ENCODE measurements around the gene SETDB1.

The SETDB1 gene

GRCh38 chr1:150976401-150976821 is 50.2 kb downstream of the SETDB1 start:
- no peak for DNase-seq (ENCODE audit: low read depth)

- peak; percentile 60 for DNase-seq (ENCODE audit: low read depth)
Measured at GRCh38 chr1:150976879-150977694, 50.9 kb downstream of the SETDB1 start.

- DNase-seq (ENCODE audit: low read depth): peak; percentile 70
Measured at GRCh38 chr1:150979092-150980056, 53.2 kb downstream of the SETDB1 start.

- no peak for DNase-seq (ENCODE audit: low read depth)
Measured at GRCh38 chr1:150981177-150981804, 55.1 kb downstream of the SETDB1 start.

GRCh38 chr1:150981805-150982712 is 55.9 kb downstream of the SETDB1 start, which contains the start of gene ANXA9:
TSS of gene ANXA9 (plus strand) at chr1:150982292. CDS start at chr1:150983106, 814 bp downstream.
- no peak for DNase-seq (ENCODE audit: low read depth)

GRCh38 chr1:150985179-150985825 is 59.1 kb downstream of the SETDB1 start:
- no peak for DNase-seq (ENCODE audit: low read depth)

- no peak for DNase-seq (ENCODE audit: low read depth)
Measured at GRCh38 chr1:150987924-150988323, 61.8 kb downstream of the SETDB1 start.

GRCh38 chr1:150992626-150993025 is 66.5 kb downstream of the SETDB1 start:
- no peak for DNase-seq (ENCODE audit: low read depth)

- no peak for DNase-seq (ENCODE audit: low read depth)
Measured at GRCh38 chr1:150994248-150994647, 68.1 kb downstream of the SETDB1 start.

GRCh38 chr1:150995460-150995859 is 69.3 kb downstream of the SETDB1 start:
- DNase-seq (ENCODE audit: low read depth): no peak

- no peak for DNase-seq (ENCODE audit: low read depth)
Measured at GRCh38 chr1:150995896-150996295, 69.7 kb downstream of the SETDB1 start.

GRCh38 chr1:150997126-150997872 is 71.1 kb downstream of the SETDB1 start:
- DNase-seq (ENCODE audit: low read depth): no peak

- DNase-seq (ENCODE audit: low read depth): no peak
Measured at GRCh38 chr1:150997949-150998348, 71.8 kb downstream of the SETDB1 start.

GRCh38 chr1:150999051-150999674 is 73.0 kb downstream of the SETDB1 start:
- no peak for DNase-seq (ENCODE audit: low read depth)

- no peak for DNase-seq (ENCODE audit: low read depth)
Measured at GRCh38 chr1:150999926-151000325, 73.8 kb downstream of the SETDB1 start.

GRCh38 chr1:151000408-151000807 is 74.2 kb downstream of the SETDB1 start:
- no peak for DNase-seq (ENCODE audit: low read depth)

GRCh38 chr1:151001602-151002001 is 75.4 kb downstream of the SETDB1 start:
- DNase-seq (ENCODE audit: low read depth): no peak

- DNase-seq (ENCODE audit: low read depth): no peak
Measured at GRCh38 chr1:151002051-151002450, 75.9 kb downstream of the SETDB1 start.

- DNase-seq (ENCODE audit: low read depth): no peak
Measured at GRCh38 chr1:151002611-151003010, 76.4 kb downstream of the SETDB1 start.
